BE2C (cell line): ENCODE data around the gene COX6B1.

Experiments used
- DNase-seq: peaks from one replicate; pipeline ENCODE4 v3.0.0-alpha.2; 2020
- H3K27me3 ChIP-seq: fragments of 250-450 bp; sonication (Bioruptor Pico); 2 replicates; pipeline ENCODE4 v1.5.1; 2020; ENCODE audit warnings: mild to moderate bottlenecking
- H3K36me3 ChIP-seq: fragments of 250-450 bp; sonication (Bioruptor Pico); 2 replicates; pipeline ENCODE4 v1.5.1; 2020; ENCODE audit warnings: mild to moderate bottlenecking
- H3K4me1 ChIP-seq: fragments of 250-450 bp; sonication (Bioruptor Pico); 2 replicates; pipeline ENCODE4 v1.5.1; 2020
- H3K4me3 ChIP-seq: 2 replicates; pipeline ENCODE4 v1.5.1; 2011; ENCODE audit warnings: low read depth, low read length
- H3K9me3 ChIP-seq: fragments of 250-450 bp; sonication (Bioruptor Pico); 2 replicates; pipeline ENCODE4 v1.5.1; 2020
- CTCF ChIP-seq: IDR thresholded peaks from 2 replicates; pipeline ENCODE4 v1.5.1; 2012; ENCODE audit warnings: mild to moderate bottlenecking, low read depth, low read length

COX6B1 gene

GRCh38 chr19:35696835-35697234 is 48.7 kb downstream of the COX6B1 start:
- Histone ChIP-seq H3K36me3 (no peaks in the 10 kb centered on the region), H3K9me3 (no peaks in the 10 kb centered on the region), H3K27me3 (no peaks in the 10 kb centered on the region), H3K4me1 (no peaks in the 10 kb centered on the region), H3K4me3 (no peak overlapping the region)
- no peak for TF ChIP-seq CTCF
- DNase-seq, result no peak

- no peak for TF ChIP-seq CTCF
- H3K27me3 ChIP-seq, result no peaks in the 10 kb centered on the region; the same call in 1 of the 2 replicates
- H3K9me3 ChIP-seq, result no peaks in the 10 kb centered on the region
- no peaks in the 10 kb centered on the region for H3K4me1 ChIP-seq
- H3K36me3 ChIP-seq, result no peaks in the 10 kb centered on the region
- peak overlapping the region; percentile 72 for H3K4me3 ChIP-seq
- DNase-seq, result peak; percentile 97
Observed at GRCh38 chr19:35702223-35703012, 54.3 kb downstream of the COX6B1 start.

- Histone ChIP-seq H3K9me3 (no peaks in the 10 kb centered on the region), H3K27me3 (peaks cover 7% of the 10 kb centered on the region; the same call in 1 of the 2 replicates), H3K4me1 (no peaks in the 10 kb centered on the region), H3K4me3 (no peak overlapping the region; the same call in 1 of the 2 replicates), H3K36me3 (no peaks in the 10 kb centered on the region)
- no peak for TF ChIP-seq CTCF
- no peak for DNase-seq
Observed at GRCh38 chr19:35703343-35703742, 55.2 kb downstream of the COX6B1 start.

- no peak within 1 kb of the TSS for H3K4me3 ChIP-seq
- DNase-seq, result no peak
- H3K9me3 ChIP-seq, result no peaks in the 10 kb centered on the region
- no peak for TF ChIP-seq CTCF
- no peaks in the 10 kb centered on the region for H3K4me1 ChIP-seq
- peaks cover 8% of the 10 kb centered on the region for H3K27me3 ChIP-seq
- H3K36me3 ChIP-seq, result no peaks in the 10 kb centered on the region
Observed at GRCh38 chr19:35704218-35704617, 56.1 kb downstream of the COX6B1 start, which contains the start of gene ZBTB32. ZBTB32 (plus strand) TSS chr19:35704558; CDS start chr19:35714627, 10,069 bp downstream.
